HG03575 (cell line): ENCODE results near the gene GNA12.

Experiments
- ATAC-seq: cut with Tn5 transposase; IDR thresholded peaks from one replicate; pipeline ENCODE4 v1.9.1; 2021; ENCODE audit not compliant: unreplicated experiment, insufficient number of reproducible peaks, low FRiP score; ENCODE audit errors: extremely low read depth

The GNA12 gene

DNA sequence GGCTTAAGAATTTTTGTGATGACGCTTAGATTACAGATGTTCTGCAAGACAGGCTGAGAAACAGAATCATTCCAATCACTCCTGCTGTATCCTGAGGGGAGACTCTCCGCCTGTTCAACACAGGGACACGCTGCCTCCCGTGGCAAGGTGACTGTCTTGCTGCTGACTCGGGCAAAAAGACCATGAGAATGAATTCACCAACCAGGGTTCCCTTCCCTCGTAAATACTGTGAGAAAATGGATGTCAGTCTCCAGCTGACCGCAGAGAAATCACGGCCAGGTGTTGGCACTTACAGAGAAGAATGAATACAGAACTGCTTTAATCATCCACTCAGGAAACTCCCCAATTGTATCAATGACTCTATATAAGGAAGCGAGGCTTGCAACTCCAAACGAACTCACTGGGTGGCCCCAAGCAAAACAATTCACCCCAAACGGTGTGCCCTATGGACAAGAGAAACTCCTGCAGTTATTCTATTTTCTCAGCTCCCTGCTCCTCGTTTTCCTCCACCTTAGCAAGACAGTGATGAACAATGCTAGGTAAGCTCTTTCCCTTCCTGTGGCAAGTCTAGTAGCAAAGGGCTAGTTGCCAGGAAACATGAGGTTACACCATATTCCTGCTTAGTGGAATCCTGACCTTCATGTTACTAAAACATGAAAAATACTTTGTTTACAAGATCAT lies 22.8 kb downstream of the GNA12 start:
- ATAC-seq: no peak

DNA sequence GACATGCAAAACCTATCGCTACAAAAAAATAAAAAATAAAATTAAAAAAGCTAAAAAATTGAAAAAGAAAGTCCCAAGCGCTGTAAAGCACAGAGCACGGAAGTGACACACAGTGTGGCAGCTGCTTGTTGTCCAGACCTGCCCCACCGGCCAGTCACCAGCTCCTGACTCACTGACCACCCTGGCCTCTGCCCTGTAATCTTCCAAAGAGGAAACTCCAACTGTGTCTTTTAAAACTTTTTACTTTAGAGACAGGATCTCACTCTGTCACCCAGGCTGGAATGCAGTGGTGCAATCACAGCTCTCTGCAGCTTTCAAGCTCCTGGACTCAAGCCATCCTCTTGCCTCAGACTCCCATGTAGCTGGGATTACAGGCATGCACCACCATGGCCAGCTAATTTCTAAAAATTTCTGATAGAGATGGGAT lies 23.6 kb downstream of the GNA12 start:
- ATAC-seq: no peak

DNA sequence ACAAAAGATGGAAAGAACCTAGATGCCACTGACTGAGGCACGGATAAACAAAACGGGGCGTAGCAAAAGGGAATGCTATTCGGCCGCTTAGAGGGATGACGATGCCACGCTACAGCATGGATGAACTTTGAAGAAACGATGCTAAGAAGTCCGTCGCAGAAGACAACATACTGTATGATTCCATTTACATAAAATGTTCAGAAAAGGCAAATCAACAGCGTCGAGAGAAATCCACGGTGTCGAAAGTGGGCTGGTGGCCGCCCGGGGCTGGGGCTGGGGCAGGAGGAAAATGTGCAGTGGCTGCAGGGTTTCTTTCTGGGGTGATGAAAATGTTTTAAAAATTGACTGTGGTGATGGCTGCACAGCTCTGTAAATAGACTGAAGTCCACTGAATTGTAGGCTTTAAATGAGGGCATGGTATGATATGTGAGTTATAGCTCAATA lies 24.1 kb downstream of the GNA12 start:
- no peak for ATAC-seq

DNA sequence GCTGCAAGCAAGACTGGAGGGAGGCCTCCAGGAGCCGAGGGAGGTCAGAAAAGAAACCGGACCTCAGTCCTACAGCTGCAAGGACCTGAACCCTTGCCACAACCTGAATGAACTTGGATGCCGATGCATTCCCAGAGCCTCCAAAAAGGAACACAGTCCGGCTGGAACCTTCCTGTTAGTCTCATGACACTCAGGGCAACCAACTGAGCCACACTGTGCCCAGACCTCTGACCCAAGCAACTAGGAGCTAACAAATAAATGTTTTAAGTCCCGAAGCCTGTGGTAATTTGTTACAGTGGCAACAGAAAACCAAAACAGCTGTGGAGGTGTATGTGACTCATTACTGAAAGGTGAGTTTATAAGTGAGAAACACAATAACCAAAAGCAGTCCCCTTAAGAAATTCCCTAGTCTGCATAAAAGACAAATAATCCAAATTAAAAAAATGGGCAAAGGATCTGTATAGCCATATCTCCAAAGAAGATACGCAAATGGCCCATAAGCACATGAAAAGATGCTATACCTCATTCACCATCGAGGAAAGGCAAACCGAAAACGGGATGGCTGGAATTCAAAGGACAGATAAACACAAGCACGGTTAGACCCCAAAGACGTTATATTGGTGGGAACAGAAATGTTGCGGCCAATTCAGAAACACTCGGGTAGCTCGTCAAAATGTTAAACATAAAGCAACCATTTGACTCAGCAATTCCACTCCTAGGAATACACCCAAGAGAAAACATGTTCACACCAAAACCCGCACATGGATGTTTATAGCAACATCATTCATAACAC lies 24.8 kb downstream of the GNA12 start:
- ATAC-seq: no peak

DNA sequence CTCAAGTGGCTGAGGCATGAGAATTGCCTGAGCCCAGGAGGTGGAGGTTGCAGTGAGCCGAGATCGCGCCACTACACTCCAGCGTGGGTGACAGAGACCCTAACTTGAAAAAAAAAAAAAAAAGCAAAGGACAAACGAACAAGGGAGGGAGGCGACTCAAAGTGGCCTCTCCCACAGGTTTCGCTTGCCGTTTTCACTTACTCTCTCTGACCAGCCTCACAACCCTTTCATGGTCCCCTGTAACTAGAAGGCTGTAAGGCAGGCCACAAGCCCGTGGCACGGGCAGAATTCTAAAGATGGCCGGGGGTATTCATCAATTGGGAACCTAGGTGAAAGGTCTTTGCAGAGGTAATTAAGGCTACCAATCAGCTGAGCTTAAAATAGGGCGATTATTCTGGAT lies 25.5 kb downstream of the GNA12 start:
- no peak for ATAC-seq

DNA sequence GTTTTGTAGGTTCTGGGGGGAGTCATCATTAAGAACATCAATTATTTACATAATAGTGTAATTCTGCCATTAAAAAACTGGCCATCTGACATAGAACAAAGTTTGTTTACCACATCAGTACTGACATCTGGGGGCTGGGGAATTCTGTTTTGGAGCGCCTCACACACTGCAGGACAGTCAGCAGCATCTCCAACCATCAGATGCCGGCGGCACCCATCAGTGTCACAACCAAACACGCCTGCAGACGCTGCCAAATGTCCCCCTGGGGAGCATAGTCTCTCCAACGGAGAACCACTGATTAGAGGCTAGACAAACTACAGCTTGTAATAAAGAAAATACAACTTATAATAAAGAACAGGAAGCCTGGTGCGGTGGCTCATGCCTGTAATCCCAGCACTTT lies 26.0 kb downstream of the GNA12 start:
- no peak for ATAC-seq

DNA sequence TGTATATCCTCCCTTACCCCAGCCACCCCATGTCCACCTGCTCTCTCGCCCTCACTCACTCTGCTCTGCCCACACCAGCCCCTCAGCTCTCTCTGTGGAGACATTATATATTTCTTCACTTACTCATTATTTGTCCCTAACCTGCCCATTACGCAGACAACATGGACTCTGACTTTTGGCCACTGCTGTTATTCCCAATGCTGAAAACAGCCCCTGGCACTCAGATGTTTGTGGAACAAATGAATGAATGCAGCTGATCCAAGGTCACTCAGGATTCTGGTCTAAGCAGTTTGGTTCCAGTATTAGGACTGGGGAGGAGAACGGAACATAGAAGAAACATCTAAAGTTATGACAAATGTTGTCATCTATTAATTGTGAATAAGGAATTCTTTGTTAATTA lies 26.7 kb downstream of the GNA12 start:
- ATAC-seq: no peak

DNA sequence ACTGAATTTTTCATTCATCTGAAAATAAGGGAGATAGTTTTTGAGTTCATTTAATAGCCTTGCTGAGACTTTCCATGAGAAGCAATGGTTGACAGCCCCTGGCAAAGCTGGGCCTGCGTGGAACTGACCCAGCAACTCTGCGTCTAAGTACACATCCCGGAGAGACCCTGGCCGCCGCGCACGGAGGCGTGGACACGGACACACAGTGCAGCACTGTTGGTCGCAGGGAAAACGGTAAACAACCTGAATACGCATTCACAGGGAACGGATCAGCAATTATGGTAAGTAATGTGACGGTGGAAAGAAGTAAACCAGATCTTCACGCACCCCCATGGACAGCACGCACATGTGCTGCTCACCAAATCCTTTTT lies 28.2 kb downstream of the GNA12 start:
- ATAC-seq: no peak

DNA sequence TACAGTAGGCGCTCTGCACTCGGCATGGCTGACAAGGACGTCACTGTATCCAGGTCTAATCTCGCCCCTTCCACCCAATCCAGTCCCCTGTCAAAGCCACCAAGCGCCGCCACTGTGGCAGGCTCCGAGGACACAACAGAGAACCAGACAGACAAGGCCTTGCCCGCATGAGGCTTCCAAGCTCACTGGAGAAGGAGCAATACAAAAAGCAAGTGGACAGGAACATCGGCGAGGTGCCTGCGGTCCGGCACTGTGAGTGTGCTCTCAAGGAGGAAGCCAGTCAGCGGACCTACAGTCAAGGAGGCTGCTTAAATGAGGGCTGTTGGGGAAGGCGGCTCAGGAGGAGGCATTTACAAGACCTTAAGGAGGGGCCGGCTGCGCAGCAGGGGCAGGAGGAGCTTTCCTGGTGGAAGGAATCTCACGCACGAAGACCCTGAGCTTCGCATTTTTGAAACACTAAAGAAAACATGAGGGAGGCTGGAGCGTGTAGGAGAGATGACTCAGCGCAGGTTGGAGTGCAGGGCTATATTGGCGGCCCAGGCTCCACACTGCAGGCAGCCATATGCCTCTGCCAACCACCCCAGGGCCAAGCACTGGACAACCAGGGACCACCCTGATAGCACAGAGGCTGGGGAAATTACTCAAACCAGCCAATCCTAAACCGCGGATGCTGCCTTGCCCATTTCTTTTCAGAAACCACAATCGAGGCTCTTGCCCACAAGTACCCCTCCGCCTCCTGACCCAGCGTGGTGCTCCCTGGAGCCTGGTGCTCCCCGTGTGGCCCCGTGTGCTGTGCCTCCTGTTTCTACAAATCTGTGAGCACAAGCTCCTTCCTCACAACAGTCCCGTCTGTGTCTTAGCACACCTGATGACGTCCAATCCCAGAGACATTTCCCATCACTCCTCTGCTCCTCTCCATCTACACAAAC lies 28.9 kb downstream of the GNA12 start:
- ATAC-seq: no peak

DNA sequence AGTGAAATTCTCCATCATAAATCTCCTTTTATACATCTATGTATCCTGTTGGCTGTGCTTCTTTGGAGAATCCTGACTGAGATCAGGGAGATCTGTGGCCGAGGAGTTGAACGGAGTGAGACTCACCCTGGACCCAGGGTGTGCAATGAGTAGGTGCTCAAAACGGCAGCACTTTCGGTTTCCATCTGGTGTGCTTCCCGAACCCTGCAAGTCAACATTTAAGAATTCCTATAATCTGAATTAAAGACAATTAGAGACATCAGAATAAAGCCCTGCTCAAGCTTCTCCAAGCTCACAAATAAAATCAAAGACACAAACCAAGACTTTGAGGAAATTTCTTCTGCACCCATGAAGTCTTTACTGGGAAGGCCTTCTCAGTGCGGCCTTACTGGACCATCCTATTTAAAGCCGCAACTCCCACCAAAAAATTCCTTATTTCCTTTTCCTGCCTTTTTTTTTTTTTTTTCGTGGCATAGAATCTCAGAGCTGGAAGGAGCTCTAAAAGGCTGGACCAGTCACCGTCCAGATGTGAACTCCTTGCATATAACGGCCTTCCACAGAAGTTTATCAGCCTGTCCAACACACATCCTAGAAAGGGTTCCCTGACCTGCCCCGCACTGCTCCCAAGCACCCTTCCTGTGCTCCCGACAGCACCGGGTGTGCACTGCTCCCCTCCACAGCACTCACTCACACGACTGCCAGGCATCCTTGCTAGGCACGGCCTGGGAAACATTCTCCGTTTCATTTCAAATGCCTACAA lies 29.7 kb downstream of the GNA12 start:
- ATAC-seq: no peak

DNA sequence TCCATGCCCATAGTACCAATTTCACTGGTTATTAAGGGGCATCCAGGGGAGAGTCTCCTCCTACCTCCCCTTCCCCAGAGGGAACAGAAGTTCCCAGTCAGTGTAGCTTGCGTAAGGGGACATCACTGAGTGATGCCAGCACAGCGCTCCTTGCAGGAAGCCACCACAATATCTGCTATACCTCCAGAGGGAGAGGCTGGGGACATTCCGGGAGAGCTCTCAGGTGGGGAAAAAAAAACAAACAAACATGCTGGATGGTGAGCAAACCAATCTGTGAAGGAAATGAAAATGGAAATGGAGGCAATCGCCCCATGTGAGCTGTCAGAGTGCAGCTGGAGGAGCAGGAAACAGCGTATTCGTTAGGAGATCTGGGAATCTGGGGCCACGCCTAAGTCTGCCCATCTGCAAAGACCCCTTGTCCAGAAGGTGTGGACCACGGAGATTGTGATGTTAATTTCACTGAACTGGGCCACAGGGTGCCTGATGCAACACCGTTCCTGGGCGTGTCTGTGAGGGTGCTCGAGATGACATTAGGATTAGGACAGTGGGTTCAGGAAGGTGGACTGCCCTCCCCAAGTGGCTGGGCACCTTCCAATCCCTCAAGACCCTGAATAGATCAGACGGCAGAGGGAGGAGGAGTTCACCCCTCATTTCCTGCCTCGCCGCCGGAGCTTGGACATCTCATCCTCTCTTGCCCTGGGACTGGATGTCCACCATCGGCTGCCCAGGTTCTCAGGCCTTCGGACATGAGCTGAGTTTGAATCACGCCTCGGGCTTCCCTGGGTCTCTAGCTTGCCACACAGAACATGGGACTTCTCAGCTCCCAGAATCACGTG lies 30.5 kb downstream of the GNA12 start:
- no peak for ATAC-seq

DNA sequence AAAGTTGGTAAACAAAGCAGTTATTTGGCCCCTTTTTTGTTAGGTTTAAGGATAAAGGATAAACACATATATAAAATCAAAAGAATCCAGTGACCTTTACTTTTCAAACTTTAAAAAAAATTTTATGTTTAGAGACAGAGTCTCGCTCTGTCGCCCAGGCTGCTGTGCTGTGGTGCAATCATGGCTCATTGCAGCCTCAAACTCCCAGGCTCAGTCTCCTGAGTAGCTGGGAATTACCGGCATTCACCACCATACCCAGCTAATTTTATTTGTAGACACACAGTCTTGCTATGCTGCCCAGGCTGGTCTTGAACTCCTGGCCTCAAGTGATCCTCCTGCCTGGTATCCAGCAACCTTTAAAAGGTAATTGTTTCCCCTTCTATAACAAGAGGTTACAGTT lies 31.3 kb downstream of the GNA12 start:
- no peak for ATAC-seq

DNA sequence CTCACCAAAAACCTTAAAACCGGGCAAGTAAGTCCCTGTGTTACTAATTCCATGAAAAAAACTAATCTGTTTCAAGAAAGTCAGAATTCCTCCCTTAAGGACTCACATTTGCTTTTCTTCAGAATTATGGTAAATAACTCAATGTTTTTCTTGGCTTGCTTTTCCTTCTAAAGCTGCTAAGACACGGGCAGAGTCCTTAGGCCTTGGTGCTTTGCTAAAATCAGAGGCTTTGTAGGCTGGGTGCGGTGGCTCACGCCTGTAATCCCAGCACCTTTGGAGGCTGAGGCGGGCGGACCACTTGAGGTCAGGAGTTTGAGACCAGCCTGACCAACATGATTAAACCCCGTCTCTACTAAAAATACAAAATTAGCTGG lies 32.0 kb downstream of the GNA12 start:
- no peak for ATAC-seq

DNA sequence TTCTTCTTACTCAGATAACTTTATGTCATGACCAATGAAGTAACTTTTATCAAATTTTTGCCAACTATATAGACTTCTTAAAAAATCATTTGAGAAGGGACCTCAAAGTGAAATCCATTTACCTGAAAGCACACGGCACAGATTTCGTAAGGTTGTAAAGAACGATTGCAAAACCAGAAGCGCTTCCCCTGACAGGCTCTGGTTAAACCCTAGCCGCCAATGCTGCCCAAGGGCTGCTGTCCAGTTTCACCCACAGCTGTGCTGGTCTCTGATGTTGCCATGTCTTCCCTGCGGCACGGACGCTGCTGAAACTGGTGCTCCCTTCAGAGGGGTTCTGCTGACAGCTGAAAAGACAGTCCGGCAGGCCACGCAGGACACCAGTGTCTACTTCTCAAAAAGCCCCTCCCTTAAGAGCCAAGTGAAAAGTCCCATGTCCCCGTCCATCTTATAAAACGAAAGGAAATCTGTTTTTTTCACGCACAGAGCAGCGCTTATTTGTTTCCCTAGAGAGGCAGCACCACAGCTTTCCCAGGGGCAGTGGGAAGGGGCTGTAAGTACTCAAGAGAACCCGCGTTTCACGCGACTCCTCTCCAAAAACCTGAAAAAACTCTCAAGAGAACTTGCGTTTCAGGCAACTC lies 32.5 kb downstream of the GNA12 start:
- ATAC-seq: no peak

DNA sequence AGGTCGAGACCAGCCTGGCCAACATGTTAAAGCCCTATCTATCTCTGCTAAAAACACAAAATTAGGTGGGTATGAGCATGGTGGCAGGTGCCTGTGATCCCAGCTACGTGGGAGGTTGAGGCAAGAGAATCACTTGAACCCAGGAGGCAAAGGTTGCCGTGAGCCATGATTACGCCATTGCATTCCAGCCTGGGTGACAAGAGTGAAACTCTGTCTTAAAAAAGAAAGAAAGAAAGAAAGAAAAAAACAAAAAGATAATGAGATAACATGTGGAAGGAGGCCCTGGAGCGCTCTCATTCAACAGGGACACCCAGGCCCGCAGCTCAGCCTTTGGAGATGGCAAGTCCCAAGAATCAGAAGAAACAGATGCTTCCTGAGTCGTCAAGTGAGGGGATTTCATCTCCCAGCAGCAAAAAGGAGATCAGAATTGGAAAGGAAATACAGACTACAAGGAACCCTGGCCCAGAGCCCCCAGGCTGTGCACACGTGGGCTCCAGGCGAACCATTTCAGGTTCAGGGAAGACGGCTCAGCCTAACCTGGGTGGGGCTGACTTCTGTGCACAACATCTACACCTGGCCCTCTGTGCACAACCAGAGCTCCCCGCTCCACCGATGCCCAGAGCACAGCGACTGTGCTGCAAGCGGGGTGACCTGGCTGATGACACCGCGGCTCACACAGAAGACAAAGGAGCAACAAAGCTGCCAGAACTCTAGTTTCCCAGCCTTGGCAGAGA lies 33.3 kb downstream of the GNA12 start:
- no peak for ATAC-seq

DNA sequence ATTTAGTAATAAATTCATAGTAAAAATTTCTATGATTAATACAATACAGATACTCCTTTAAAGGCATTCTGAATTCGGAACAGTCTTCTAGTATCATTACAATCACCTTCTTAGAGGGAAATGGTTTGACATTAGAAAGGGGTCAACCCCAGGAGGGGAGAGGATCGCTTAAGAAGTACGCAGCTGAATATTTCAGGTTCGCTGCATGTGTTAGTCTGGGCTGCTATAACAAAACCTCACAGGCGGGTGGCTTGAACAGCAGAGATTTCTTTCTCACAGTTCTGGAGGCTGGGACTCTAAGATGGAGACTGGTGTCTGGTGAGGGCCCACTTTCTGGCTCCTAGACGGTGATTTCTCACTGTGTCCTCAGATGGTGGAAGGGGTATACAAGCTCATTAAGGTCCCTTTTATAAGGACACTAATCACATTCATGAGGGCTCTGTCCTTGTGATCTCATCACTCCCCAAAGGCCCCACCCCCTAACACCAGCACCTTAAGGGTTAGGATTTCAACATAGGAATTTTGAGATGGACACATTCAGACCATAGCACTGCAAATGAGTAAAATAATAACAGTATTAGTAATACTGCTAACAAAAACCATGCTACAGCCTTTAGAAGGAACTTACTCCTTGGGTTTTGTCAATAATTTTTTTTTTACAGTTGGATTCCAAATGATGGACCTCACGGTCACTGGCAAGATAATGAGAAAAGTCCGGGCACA lies 34.0 kb downstream of the GNA12 start:
- no peak for ATAC-seq
